HepG2 (cell line): ENCODE measurements around the gene ANKDD1A. TPM values are rescaled to one million over a fixed set of nuclear protein-coding genes. Genes with fewer than 3 reads are reported as not detected.

ENCODE experiments used
- ATAC-seq: fragments of 200-7000 bp; cut with Tn5 transposase; 3 replicates; pipeline ENCODE4 v1.9.1; 2020; ENCODE audit warnings: mild to moderate bottlenecking, moderate library complexity
- BruUV-seq: library from RNA; stranded (reverse); fragments of 400-500 nt; replicated peaks from 2 replicates; lab custom pipeline; 2021; lab: Mats Ljungman, UMichigan
- CTCF ChIA-PET: fragments of 300-600 bp; formaldehyde crosslinking; extraction: SDS; loops from one replicate; lab custom pipeline; 2021; ENCODE audit warnings: low total read pairs, inconsistent platforms, low intra/inter-chr PET ratio; lab: Yijun Ruan, JAX
- POLR2A ChIA-PET: fragments of 350-600 bp; sonication (Branson Sonifier 250); formaldehyde crosslinking; loops from one replicate; lab custom pipeline; 2020; ENCODE audit warnings: antibody characterized with exemption, inconsistent platforms; lab: Yijun Ruan, JAX
- DNase-seq: peaks from one replicate; pipeline ENCODE4 v3.0.0-alpha.2; 2015; ENCODE audit warnings: low spot score
- FAIRE-seq: peaks from 3 replicates; lab custom pipeline; 2011; peaks lifted over from hg19 to GRCh38; lab: Jason Lieb, UNC
- H2AFZ ChIP-seq: one replicate; pipeline ENCODE4 v1.6.1; 2011; ENCODE audit warnings: low read length, inconsistent platforms
- H3K27ac ChIP-seq: fragments of 300-600 bp; 3 replicates; pipeline ENCODE4 v1.8.0; 2011; ENCODE audit warnings: mixed run types, mild to moderate bottlenecking, mixed read lengths, low read length, inconsistent platforms; ENCODE audit not compliant: insufficient read depth; ENCODE audit errors: extremely low read length
- H3K27me3 ChIP-seq, 2 experiments: fragments of 200-600 bp in 1 of 2; 2 replicates in 1 of 2; 3 replicates in 1 of 2; pipeline versions ENCODE4 v1.6.0 to v1.8.0; 2011; ENCODE audit warnings: low read length in 2 of 2, mild to moderate bottlenecking in 2 of 2, moderate library complexity in 2 of 2, inconsistent platforms in 1 of 2; ENCODE audit not compliant: insufficient read depth in 2 of 2, control insufficient read depth in 1 of 2
- H3K36me3 ChIP-seq, 2 experiments: fragments of 200-600 bp in 1 of 2; replicated peaks in 1 of 2; 2 replicates in 1 of 2; 3 replicates in 1 of 2; pipeline versions ENCODE4 v1.5.1 to v1.8.0; 2011; ENCODE audit warnings: low read length in 2 of 2, inconsistent platforms in 1 of 2; ENCODE audit not compliant: insufficient read depth in 2 of 2, control insufficient read depth in 1 of 2
- H3K4me1 ChIP-seq: 2 replicates; pipeline ENCODE4 v1.5.1; 2012; ENCODE audit warnings: low read length, inconsistent platforms; ENCODE audit not compliant: insufficient read depth
- H3K4me2 ChIP-seq: 2 replicates; pipeline ENCODE4 v1.6.0; 2011; ENCODE audit warnings: low read depth, low read length, inconsistent platforms
- H3K4me3 ChIP-seq, 3 experiments: fragments of 200-600 bp in 1 of 3; sonication (generic), shearing (Covaris generic) in 1 of 3; replicated peaks in 1 of 3; 2 replicates each; pipeline ENCODE4 v1.5.1; 2011 to 2016; ENCODE audit warnings: low read length in 3 of 3, inconsistent platforms in 2 of 3, low read depth in 2 of 3, mild to moderate bottlenecking in 2 of 3, control low read depth in 1 of 3, mixed read lengths in 1 of 3; ENCODE audit not compliant: insufficient read depth in 1 of 3
- H3K79me2 ChIP-seq: one replicate; pipeline ENCODE4 v1.6.1; 2011; ENCODE audit warnings: low read length, inconsistent platforms; ENCODE audit not compliant: insufficient read depth
- H3K9ac ChIP-seq: 2 replicates; pipeline ENCODE4 v1.6.0; 2011; ENCODE audit warnings: mild to moderate bottlenecking, low read depth, low read length, inconsistent platforms; ENCODE audit not compliant: insufficient read depth
- H3K9me3 ChIP-seq: 2 replicates; pipeline ENCODE4 v1.5.1; 2012; ENCODE audit warnings: mild to moderate bottlenecking, low read length
- H4K20me1 ChIP-seq: 2 replicates; pipeline ENCODE4 v1.6.0; 2011; ENCODE audit warnings: inconsistent platforms, mild to moderate bottlenecking, low read length, moderate library complexity; ENCODE audit not compliant: insufficient read depth
- BRD4 ChIP-seq: sonication (generic); formaldehyde crosslinking; IDR thresholded peaks from 2 replicates; pipeline ENCODE4 v1.4.0; 2020; ENCODE audit warnings: missing genetic modification reagents
- RBFOX2 ChIP-seq: fragments of 200-400 bp; formaldehyde crosslinking; IDR thresholded peaks from 2 replicates; pipeline ENCODE4 v1.6.1; 2017; ENCODE audit warnings: low read depth, mild to moderate bottlenecking, low read length
- ZNF703 ChIP-seq: sonication (generic); formaldehyde crosslinking; IDR thresholded peaks from 2 replicates; pipeline ENCODE4 v1.5.1; 2020; ENCODE audit warnings: missing genetic modification reagents, mild to moderate bottlenecking, moderate library complexity, borderline replicate concordance
- WGBS: methylation state at CpG from one replicate; pipeline ENCODE4 v1.1.6; 2017; ENCODE audit warnings: low lambda C conversion rate; 5-methylcytosine and 5-hydroxymethylcytosine counted together
- in situ Hi-C: cut with HindIII; loops from 2 replicates; pipeline ENCODE4 v1.10.0; 2017; ENCODE audit warnings: low pct_unique_long_range_greater_than_20kb; ENCODE audit not compliant: extremely low pct_ligation_motif_present
- intact Hi-C: fragments of 100-400 bp; cut with micrococcal nuclease; formaldehyde crosslinking; loops from one replicate; pipeline ENCODE4 v1.10.0; 2022; ENCODE audit not compliant: unreplicated experiment
- polyA plus RNA-seq, 8 experiments: library from polyadenylated mRNA; depleted of rRNA in 3 of 8; stranded (reverse) in 7 of 8; unstranded in 1 of 8; fragments of >200 nt; fragmentation: Illumina TruSeq in 4 of 8; extraction: Trizol in 4 of 8; gene quantifications; 2 replicates each; pipeline versions ENCODE4 v1.2.1 to v1.2.3, GENCODE V29; 2011 to 2016; ENCODE audit warnings: low read depth in 4 of 8, missing spikeins in 1 of 8, mixed read lengths in 1 of 8; ENCODE audit not compliant: insufficient read depth in 1 of 8
- total RNA-seq, 5 experiments: library from RNA; depleted of rRNA; stranded (reverse); fragments of >200 nt; fragmentation: Illumina TruSeq; extraction: Trizol; gene quantifications; 2 replicates each; pipeline ENCODE4 v1.2.3, GENCODE V29; 2016; ENCODE audit warnings: low read depth in 1 of 5
- TF ChIP-seq, protein P1 (sequence below): sonication (generic); formaldehyde crosslinking; IDR thresholded peaks from 2 replicates; pipeline ENCODE4 v1.4.0; 2020; ENCODE audit warnings: missing genetic modification reagents, mild to moderate bottlenecking, borderline replicate concordance
- TF ChIP-seq, protein P2 (sequence below): sonication (generic); formaldehyde crosslinking; IDR thresholded peaks from 2 replicates; pipeline ENCODE4 v1.8.1; 2023; ENCODE audit warnings: mild to moderate bottlenecking, missing genetic modification reagents

The ANKDD1A gene
- total and polyA plus RNA-seq, 2 of the 13 experiments (the other 11 are each of a cell fraction or from before 2014, with no cell fraction given), result 0.11 to 0.48 TPM

DNA sequence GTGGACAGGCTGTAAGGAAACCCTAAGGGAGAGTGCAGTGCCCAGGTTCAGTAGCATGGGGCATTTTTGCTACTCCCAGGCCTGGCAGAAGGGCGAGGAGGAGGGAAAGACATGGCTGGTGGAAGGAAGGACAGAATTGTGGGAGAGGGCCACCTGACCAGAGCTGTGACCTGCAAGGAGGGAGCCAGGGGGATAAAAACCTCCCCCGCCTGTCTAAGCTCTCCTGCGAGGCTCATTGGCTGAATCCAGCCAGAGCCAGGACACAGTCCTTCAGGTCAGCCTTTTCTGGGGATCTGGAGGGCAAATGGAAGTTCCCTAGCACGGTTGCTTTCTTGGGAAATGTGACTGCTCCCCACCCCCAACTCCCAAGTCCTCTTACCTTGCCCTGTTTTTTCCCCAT is 13.3 kb upstream of the ANKDD1A start:
- Histone ChIP-seq H2AFZ (no peak overlapping the region), H3K27ac (no peak overlapping the region), H3K36me3 (no peaks in the 10 kb centered on the region), H3K4me2 (no peak overlapping the region), H3K79me2 (no peaks in the 10 kb centered on the region), H3K9ac (no peak overlapping the region), H3K4me1 (peaks cover 48% of the 10 kb centered on the region), H3K27me3 (peaks cover 0 to 13% of the 10 kb centered on the region in 2 experiments; a peak in 3 of 5 replicates), H3K4me3 (no peak overlapping the region), H3K9me3 (peaks cover 13% of the 10 kb centered on the region), H4K20me1 (no peaks in the 10 kb centered on the region)
- intact Hi-C loops (no loop called here), in situ Hi-C loops (no loop called here)
- ATAC-seq (no peak), DNase-seq (no peak), FAIRE-seq (no peak)
- no TSS peak for BruUV-seq
- ChIA-PET POLR2A (no interaction called here), CTCF (no interaction called here)
- WGBS, result 30% methylated on average over 4 of the region's 4 CpGs
- TF ChIP-seq, protein P1, sequence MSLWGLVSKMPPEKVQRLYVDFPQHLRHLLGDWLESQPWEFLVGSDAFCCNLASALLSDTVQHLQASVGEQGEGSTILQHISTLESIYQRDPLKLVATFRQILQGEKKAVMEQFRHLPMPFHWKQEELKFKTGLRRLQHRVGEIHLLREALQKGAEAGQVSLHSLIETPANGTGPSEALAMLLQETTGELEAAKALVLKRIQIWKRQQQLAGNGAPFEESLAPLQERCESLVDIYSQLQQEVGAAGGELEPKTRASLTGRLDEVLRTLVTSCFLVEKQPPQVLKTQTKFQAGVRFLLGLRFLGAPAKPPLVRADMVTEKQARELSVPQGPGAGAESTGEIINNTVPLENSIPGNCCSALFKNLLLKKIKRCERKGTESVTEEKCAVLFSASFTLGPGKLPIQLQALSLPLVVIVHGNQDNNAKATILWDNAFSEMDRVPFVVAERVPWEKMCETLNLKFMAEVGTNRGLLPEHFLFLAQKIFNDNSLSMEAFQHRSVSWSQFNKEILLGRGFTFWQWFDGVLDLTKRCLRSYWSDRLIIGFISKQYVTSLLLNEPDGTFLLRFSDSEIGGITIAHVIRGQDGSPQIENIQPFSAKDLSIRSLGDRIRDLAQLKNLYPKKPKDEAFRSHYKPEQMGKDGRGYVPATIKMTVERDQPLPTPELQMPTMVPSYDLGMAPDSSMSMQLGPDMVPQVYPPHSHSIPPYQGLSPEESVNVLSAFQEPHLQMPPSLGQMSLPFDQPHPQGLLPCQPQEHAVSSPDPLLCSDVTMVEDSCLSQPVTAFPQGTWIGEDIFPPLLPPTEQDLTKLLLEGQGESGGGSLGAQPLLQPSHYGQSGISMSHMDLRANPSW (CRISPR knock-in tag), result no peak
- TF ChIP-seq ZNF703 (no peak), BRD4 (CRISPR knock-in tag) (no peak), RBFOX2 (no peak)
- TF ChIP-seq, protein P2, sequence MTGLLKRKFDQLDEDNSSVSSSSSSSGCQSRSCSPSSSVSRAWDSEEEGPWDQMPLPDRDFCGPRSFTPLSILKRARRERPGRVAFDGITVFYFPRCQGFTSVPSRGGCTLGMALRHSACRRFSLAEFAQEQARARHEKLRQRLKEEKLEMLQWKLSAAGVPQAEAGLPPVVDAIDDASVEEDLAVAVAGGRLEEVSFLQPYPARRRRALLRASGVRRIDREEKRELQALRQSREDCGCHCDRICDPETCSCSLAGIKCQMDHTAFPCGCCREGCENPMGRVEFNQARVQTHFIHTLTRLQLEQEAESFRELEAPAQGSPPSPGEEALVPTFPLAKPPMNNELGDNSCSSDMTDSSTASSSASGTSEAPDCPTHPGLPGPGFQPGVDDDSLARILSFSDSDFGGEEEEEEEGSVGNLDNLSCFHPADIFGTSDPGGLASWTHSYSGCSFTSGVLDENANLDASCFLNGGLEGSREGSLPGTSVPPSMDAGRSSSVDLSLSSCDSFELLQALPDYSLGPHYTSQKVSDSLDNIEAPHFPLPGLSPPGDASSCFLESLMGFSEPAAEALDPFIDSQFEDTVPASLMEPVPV (CRISPR knock-in tag), result no peak
